HG02885 (cell line): ENCODE measurements around the gene HPD.
"Not testable (repeated sequence)": the region's sequence is repeated elsewhere in the genome, so short reads cannot be mapped to it uniquely, and the experiment has no call there.

Source experiments
- ATAC-seq: cut with Tn5 transposase; IDR thresholded peaks from one replicate; pipeline ENCODE4 v1.9.1; 2021; ENCODE audit warnings: mild to moderate bottlenecking; ENCODE audit not compliant: unreplicated experiment, poor library complexity

Gene HPD

DNA sequence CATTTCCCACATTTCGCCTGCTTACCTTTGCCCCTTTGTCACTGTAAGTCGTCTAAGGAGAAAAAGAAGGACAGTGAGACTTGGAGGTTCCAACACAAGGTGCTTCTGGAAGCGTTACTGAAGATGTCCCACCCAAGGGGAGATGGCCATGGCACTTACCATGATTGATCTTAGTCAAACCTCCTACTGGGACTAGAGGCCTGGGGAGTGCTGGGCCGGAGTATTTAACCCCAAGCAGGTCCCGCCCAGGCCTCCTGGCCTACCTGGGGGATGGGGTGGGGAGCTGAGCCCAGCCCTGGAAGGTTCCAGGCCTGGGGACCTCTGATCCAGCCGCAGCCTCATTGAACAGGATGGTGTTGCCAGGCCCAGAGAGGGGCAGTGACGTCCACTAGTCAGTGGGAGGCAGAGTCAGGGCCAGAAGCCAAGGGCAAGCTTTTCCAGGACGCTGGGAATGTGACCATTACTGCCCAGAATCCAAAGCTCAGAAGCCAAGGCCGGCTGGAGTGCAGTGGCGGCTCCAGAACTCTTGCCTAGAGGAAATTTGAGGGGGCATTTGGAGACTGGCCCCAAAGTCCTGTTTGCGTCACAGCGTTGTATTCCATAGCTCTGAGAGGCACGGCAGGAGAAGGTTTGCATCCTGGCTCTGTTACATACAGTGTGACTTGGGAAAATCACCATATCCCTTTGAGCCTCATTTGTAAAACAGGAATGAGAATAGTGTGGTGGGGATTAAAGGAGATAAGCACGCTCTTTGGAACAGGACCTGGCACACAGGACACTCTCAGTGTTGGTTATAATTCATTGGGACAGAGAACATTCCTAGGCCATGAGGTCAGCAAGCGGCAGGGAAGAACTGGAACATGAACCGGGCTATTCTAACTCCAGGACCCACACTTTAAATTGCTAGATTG lies at the start of gene HPD:
TSS of gene HPD (minus strand) at position 198 of the 911 bp plus-strand sequence. CDS start at position 162, 36 bp downstream.
- no peak for ATAC-seq

DNA sequence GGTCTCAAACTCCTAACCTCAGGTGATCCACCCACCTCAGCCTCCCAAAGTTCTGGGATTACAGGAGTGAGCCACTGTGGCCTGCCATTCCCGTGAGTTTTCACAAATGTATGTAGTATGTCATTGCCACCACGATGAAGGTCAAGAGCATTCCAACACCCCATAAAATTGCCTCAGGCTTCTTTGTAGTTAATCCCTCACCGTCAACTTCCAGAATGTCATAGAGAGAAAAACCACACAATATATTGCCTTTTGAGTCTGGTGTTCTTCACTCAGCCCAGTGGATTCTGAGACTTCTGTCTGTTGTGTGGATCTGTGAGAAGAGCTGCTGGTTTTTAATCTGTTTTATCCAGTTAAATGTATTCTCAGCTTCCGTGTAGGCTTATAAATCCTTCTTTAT lies 47.1 kb upstream of the HPD start:
- ATAC-seq, result no peak

DNA sequence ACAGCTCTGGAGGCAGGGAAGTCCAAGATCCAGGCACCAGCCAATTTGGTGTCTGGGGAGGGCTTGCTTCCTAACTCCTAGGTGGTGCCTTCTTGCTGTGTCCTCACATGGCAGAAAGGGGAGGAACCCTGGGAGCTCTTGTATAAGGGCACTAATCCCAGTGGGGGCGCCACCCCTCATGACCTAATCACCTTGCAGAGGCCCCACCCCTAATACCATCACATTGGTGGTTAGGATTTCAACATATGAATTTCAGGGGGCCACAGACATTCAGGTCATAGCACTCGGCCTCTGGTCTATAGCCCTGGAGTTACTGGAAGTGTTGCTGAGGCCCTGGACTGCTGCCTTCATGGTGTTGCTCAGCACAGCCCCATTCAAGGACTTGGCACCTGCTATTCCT lies 44.5 kb upstream of the HPD start:
- no peak for ATAC-seq

DNA sequence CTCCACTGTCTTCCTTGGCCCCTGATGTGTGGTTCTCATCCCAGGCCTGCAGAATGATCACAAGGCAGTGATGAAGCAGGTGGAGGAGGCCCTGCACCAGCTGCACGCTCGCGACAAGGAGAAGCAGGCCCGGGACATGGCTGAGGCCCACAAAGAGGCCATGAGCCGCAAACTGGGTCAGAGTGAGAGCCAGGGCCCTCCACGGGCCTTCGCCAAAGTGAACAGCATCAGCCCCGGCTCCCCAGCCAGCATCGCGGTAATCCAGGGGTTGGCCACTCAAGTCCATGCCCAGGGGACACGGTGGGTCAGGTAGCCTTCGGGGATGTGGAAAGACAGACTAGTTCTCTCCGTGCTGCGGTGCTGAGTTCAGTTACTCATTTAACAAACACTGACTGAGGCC lies 40.9 kb upstream of the HPD start:
- no peak for ATAC-seq

DNA sequence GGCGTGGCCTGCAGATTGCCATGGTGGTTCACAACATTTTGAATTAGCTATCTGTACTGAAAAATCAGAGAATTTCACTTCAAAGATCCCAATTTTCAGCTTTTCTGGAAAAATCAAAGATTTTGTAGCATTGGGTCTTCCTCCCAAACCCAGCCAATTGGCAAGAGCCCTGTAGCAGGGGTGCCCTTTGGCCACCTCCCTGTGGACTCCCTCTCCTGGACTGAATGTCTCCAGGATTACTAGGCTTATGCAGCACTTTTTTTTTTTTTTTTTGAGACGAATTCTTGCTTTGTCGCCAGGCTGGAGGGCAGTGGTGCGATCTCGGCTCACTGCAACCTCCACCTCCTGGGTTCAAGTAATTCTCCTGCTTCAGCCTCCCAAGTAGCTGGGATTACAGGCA lies 39.6 kb upstream of the HPD start:
- no peak for ATAC-seq

DNA sequence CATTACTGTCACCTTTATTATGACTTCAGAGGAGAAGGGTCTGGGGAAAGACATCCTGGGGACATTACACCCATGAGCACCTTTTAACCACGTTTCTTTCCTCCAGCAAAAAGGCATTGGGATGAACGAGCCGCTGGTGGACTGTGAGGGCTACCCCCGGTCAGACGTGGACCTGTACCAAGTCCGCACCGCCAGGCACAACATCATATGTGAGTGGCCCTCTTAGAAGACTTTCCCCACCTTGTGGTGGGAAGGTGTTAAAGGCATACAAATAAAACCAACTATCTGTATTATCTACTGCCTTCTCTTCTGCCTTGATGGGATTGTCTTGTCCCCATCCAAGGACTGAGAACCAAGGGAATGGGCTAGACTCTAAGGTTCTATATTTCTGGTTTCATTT lies 36.0 kb upstream of the HPD start:
- ATAC-seq, result no peak

DNA sequence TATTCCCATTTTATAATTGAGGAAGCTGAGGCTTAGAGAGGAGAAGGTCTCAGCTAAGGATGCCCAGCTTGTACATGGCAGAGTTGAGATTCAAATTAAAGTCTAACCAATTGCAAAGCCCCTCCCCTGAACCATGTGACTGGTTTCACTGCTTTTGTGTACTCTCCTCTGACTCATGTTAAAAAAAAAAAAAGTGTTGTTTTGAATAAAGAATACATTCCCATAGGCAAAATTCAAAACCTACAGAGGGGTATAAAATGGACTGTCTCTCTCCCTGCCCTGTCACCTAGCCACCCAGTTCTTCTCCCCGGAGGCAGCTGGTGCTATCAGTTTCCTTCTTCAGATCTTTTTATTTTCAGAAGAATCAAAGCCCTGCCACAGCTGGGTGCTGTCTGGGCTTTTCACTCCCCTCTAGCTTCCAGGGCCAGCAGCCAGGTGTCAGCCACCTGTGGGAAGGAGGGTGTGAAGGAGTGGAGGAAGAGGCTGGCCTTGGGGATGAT lies 35.4 kb upstream of the HPD start:
- ATAC-seq, result no peak

DNA sequence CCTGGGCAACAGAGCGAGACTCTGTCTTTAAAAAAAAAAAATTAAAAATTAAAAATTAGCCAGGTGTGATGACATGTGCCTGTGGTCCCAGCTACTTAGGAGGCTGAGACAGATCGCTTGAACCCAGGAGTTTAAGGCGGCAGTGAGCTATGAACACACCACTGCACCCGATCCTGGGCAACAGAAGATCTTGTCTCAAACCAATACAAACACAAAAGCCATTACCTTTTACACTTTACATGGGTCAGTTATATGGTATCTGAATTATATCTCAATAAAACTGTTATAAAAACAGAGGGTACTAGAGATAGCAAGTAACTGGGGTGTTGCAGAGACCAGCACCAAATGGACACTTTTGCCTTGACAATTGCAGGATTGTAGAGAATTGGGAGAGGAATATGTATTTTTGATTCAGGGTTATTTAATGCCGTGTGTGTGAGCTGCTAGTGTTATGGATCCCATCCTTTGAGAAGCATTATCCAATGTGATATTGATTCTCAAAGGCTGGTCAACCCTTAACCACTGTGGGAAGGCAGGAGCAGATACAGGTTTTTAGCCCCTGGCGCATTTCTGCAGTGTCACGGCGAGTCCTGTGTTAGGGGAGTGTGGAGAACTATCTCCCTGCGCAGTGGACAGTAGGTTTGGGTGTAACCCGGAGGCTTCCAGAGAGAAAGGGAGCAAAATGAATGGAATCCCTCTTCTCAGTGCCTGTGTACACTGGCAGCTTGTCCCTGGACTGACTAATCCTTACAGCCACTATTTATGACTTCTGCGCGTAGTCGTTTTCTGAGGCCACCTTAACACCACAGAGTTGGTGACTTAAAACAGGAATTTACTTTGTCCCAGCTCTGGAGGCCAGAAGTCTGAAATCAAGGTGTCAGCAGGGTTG lies 34.3 kb upstream of the HPD start:
- no peak for ATAC-seq

DNA sequence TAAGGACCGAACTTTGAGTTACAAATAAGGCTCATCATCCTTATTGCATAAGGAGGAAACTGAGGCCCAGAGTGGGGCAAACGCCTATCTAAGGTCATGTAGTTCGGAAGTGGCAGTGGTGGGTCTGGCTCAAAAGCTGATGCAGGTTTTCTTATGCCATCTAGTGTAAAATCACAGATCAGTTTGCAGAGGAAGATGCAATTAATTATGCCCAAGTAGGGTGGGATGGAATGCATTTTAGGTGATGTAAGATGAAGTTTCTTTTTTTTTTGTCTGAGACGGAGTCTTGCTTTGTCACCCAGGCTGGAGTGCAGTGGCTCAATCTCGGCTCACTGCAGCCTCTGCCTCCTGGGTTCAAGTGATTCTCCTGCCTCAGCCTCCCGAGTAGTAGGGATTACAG lies 31.0 kb upstream of the HPD start:
- not testable (repeated sequence) for ATAC-seq

DNA sequence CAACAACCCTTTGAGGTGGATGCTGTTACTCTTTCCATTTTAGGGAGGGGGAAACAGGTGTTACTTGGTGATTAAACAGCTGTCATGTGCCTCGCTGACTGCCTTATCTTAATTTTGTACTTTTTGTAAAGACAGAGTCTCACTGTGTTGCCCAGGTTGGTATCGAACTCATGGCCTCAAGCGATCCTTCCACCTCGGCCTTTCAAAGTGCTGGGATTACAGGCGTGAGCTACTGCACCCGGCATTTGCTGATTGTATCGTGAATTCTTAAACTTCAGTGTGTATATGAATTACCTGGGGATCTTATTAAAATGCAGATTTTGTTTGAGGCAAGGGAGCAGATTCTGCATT lies 30.6 kb upstream of the HPD start:
- no peak for ATAC-seq

DNA sequence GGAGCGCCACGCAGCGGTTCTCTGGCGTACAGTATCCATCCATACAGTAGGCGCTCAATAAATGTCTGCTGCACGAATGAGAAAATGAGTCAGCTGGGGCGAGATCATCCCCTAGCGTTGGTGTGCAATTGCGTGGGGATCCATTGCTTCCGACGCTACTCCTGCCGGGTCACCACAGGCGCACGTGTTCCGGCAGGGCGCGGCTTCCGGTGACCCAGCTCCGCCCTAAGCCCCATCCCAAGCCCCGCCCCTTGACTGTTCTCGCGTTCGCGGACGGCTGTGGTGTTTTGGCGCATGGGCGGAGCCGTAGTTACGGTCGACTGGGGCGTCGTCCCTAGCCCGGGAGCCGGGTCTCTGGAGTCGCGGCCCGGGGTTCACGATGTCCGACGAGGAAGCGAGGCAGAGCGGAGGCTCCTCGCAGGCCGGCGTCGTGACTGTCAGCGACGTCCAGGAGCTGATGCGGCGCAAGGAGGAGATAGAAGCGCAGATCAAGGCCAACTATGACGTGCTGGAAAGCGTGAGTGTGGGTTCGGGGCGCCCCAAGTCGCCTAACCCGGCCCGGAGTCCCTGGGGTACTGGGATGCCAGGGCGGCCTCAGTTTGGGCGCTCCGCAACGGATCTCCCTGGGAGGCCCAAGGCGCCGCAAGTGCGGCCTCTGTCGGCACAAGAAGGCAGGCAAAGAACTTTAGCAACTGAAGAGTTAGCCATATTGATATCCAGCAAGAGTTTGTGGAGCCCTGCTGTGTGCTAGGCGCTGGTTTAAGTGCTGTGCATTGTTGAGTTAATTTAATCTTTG lies 30.0 kb upstream of the HPD start, which contains the start of gene PSMD9:
TSS of gene PSMD9 (plus strand) at position 313 of the 796 bp plus-strand sequence. CDS start at position 380, 67 bp downstream.
- ATAC-seq, result peak; percentile 92

DNA sequence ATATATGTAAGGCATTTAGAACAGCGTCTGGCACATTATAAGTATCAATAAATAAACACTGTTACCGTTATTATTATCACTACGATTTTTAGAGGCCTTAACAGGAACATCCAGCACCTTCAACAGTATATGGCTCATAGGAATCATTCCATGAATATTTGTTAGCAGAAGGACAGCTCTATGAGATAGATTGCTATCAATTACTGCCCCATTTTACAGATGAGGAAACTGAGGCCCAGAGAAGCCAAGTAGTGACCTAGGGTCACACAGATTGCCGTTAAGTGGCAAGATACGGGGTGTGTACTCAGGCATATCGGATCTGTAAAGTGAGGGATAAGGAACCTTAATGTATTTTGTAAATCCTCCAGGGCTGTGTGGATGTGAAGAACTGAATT lies 29.4 kb upstream of the HPD start:
- no peak for ATAC-seq

DNA sequence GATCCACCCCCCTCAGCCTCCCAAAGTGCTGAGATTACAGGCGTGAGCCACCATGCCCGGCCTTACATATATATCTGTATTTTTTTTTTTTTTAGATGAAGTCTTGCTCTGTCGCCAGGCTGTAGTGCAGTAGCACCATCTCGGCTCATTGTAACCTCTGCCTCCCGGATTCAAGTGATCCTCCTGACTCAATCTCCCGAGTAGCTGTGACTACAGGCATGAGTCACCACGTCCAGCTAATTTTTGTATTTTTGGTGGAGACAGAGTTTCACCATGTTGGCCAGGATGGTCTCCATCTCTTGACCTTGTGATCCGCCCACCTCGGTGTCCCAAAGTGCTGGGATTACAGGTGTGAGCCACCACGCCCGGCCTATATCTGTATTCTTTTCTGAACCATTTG lies 26.5 kb upstream of the HPD start:
- ATAC-seq, result not testable (repeated sequence)

DNA sequence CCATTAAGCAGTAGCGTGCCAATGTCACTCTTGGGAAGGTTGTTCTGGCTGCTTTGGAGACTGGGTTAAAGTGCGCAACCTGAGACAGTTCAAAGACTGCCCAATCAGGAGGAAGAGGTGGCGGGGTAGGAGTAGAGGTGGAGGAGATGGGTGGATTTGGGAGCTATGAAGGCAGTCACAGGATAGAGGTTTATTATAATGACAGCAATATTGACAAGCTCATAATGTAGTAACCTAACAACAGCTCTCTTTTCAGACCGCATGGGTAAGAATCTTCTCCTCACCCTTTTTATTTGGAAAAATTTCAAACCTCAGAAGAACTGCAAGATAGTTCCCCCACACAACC lies 24.6 kb upstream of the HPD start:
- no peak for ATAC-seq

DNA sequence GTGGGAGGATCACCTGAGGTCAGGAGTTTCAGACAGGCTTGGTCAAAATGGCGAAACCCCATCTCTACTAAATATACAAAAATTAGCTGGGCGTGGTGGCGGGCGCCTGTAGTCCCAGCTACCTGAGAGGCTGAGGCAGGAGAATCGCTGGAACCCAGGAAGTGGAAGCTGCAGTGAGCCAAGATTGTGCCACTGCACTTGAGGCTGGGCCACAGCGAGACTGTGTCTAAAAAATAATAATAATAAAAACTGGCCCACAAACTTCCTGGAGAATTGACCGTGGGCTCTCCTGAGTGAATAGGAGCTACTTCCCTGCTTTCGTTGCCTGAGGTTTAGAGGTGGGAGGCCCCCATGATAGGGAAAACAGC lies 17.4 kb upstream of the HPD start:
- not testable (repeated sequence) for ATAC-seq

DNA sequence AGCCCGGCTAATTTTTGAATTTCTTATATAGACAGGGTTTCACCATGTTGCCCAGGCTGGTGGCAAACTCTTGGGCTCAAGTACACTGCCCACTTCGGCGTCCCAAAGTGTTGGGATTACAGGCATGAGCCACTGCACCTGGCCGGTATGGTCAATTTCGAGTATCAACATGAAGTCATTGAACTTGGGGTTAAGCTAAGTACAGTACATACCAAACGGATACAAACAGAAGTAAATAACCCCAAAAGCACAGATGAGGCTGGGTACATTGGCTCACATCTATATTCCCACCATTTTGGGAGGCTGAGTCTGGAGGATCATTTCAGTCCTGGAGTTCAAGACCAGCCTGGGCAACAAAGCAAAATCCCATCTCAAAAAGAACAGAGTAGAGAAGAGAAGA lies 16.9 kb upstream of the HPD start:
- no peak for ATAC-seq

DNA sequence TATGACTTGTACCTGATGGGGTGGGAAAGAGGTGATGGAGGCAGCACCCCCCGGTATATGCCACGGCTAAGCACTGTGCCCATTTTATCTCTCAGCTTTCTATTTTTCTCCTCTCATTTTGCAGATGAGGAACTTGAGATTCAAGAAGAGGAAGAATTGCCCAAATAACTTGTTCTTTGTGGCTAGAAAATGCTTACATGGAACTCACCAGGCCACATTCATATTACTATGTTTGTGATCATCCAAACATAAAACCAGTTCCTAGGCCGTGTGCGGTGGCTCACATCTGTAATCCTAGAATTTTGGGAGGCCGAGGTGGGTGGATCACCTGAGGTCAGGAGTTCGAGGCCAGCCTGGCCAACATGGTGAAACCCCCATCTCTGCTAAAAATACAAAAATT lies 15.4 kb upstream of the HPD start:
- no peak for ATAC-seq

DNA sequence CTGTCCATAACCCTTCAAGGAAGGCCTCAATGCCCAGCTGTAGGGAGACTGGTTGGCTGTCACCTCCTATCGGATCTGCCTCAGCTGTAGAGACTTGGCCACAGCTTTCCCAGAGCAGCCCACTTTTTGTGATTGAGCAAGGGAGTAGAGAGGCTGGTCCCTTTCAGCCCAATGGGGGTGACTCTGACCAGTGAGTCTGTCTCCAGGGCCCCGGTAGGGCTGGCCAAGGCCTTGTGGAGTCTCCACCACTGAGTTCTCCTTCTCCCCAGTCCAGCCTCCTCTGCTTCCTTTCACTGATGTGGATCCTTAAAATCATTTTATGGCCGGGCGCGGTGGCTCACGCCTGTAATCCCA lies 14.5 kb upstream of the HPD start:
- no peak for ATAC-seq

DNA sequence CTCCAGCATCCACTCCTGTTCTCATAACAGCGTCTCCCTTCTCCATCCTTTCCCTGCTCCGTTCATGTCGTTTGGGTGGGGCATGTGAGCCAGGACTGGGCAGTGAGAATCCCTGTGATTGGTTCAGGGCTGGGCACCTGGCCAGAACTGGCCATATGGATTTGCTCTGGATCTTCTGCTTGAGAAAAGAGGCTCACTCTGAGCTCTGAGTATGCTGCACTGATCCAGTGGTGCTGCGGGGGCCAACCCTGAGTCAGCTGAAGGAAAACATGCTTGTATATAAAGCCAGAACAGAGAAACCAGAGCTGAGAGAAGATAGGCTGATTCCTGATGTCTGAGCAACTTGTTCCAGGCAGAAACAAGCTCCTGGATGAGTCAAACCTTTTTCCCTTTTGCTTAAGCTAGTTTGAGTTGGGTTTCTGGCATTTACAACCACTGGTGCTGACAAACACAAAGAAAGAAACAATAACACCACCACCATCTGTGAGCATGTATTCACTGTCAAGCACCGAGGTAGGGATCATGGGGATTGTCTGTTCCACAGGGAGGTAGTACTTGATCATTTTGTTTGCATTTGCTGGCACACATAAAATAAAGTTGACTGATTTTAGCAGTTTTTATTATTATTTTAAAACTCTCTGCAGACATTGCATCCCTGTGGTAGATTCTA lies 14.0 kb upstream of the HPD start:
- ATAC-seq, result no peak

DNA sequence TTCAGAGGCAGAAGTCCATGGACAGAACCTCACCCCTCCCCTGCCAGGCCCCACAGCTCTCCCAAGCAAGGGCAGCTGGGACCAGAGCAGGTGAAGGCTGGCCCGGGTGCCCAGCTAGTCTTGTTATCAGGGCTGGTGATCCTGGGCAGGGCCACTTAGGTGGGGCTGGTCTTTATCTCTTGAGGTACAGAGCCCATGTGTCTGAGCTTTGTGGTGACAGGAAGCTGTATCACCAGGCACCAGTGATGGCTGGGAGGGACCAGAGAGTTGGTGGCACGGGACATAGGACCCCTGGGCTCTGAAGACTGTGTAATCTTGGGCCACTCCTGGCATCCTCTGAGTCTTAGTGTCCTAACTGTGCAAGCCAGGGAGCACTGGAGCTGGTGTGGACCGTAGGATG lies 12.8 kb upstream of the HPD start:
- ATAC-seq, result no peak
